Neutrophil (primary cell): ENCODE measurements around the gene ENHO.

Source experiments
- H3K27ac ChIP-seq: fragments of 200-600 bp; sonication (generic); 2 replicates; pipeline ENCODE4 v1.5.1; 2016; ENCODE audit warnings: mild to moderate bottlenecking, moderate library complexity
- H3K27me3 ChIP-seq: fragments of 200-600 bp; sonication (generic); 2 replicates; pipeline ENCODE4 v1.6.0; 2016; ENCODE audit warnings: mild to moderate bottlenecking
- H3K36me3 ChIP-seq: fragments of 200-600 bp; sonication (generic); 2 replicates; pipeline ENCODE4 v1.5.1; 2017
- H3K4me1 ChIP-seq, 2 experiments: fragments of 200-600 bp in 1 of 2; sonication (generic) in 1 of 2; 1 replicate in 1 of 2; 2 replicates in 1 of 2; pipeline versions ENCODE4 v1.5.1 to v1.6.1; 2013 to 2016; ENCODE audit warnings: low read depth in 1 of 2, low read length in 1 of 2, mild to moderate bottlenecking in 1 of 2, moderate library complexity in 1 of 2; ENCODE audit not compliant: control insufficient read depth in 1 of 2, insufficient read depth in 1 of 2
- H3K4me3 ChIP-seq, 2 experiments: fragments of 200-600 bp in 1 of 2; sonication (generic) in 1 of 2; 1 replicate in 1 of 2; 2 replicates in 1 of 2; pipeline ENCODE4 v1.5.1; 2013 to 2016; ENCODE audit warnings: low read depth in 1 of 2, low read length in 1 of 2, mild to moderate bottlenecking in 1 of 2, moderate library complexity in 1 of 2
- H3K9me3 ChIP-seq: fragments of 200-600 bp; sonication (generic); 2 replicates; pipeline ENCODE4 v1.5.1; 2016
- CTCF ChIP-seq: fragments of 200-600 bp; sonication (generic); IDR thresholded peaks from 2 replicates; pipeline ENCODE4 v1.5.1; 2016; ENCODE audit warnings: antibody characterized with exemption

Gene ENHO

GRCh38 chr9:34568774-34569173, 46.0 kb upstream of the ENHO start:
- Histone ChIP-seq H3K27me3 (peaks cover 64% of the 10 kb centered on the region), H3K4me3 (no peak overlapping the region), H3K4me1 (no peaks in the 10 kb centered on the region), H3K9me3 (no peaks in the 10 kb centered on the region), H3K27ac (no peak overlapping the region), H3K36me3 (no peaks in the 10 kb centered on the region)
- no peak for TF ChIP-seq CTCF

- TF ChIP-seq CTCF = no peak
- H3K27me3 ChIP-seq = peaks cover 61% of the 10 kb centered on the region
- no peak overlapping the region for H3K4me3 ChIP-seq
- H3K27ac ChIP-seq = no peak overlapping the region
- H3K36me3 ChIP-seq = no peaks in the 10 kb centered on the region
- H3K9me3 ChIP-seq = no peaks in the 10 kb centered on the region
- H3K4me1 ChIP-seq = no peaks in the 10 kb centered on the region
Observed at GRCh38 chr9:34568133-34568532, 45.3 kb upstream of the ENHO start.

- no peak for TF ChIP-seq CTCF
Observed at GRCh38 chr9:34566972-34567371, 44.2 kb upstream of the ENHO start.

GRCh38 chr9:34566322-34566721, 43.5 kb upstream of the ENHO start:
- Histone ChIP-seq H3K27ac (no peak overlapping the region), H3K27me3 (peaks cover 71% of the 10 kb centered on the region), H3K4me3 (no peak overlapping the region), H3K9me3 (no peaks in the 10 kb centered on the region), H3K36me3 (no peaks in the 10 kb centered on the region), H3K4me1 (no peaks in the 10 kb centered on the region)
- no peak for TF ChIP-seq CTCF

More at GRCh38 chr9:34566972-34567371, 44.2 kb upstream of the ENHO start:
- no peaks in the 10 kb centered on the region for H3K4me1 ChIP-seq
- no peak overlapping the region for H3K4me3 ChIP-seq
- H3K27ac ChIP-seq = no peak overlapping the region
- H3K9me3 ChIP-seq = no peaks in the 10 kb centered on the region
- H3K36me3 ChIP-seq = no peaks in the 10 kb centered on the region
- peaks cover 67% of the 10 kb centered on the region for H3K27me3 ChIP-seq

- Histone ChIP-seq H3K4me3 (no peak overlapping the region), H3K27me3 (peaks cover 75% of the 10 kb centered on the region), H3K4me1 (no peaks in the 10 kb centered on the region), H3K27ac (no peak overlapping the region), H3K36me3 (no peaks in the 10 kb centered on the region), H3K9me3 (no peaks in the 10 kb centered on the region)
- TF ChIP-seq CTCF = no peak
Observed at GRCh38 chr9:34565856-34566255, 43.1 kb upstream of the ENHO start.

- H3K27me3 ChIP-seq = peaks cover 82% of the 10 kb centered on the region
- no peak overlapping the region for H3K27ac ChIP-seq
- no peaks in the 10 kb centered on the region for H3K36me3 ChIP-seq
- no peak for TF ChIP-seq CTCF
- no peaks in the 10 kb centered on the region for H3K4me1 ChIP-seq
- no peak overlapping the region for H3K4me3 ChIP-seq
- no peaks in the 10 kb centered on the region for H3K9me3 ChIP-seq
Observed at GRCh38 chr9:34564617-34565016, 41.8 kb upstream of the ENHO start.
